ENCODE data around the gene INPP5K. TPM values are rescaled to one million over a fixed set of nuclear protein-coding genes. Genes with fewer than 3 reads are reported as not detected.
"Not testable (repeated sequence)": the region's sequence is repeated elsewhere in the genome, so short reads cannot be mapped to it uniquely, and the experiment has no call there.

The INPP5K gene
- polyA plus RNA-seq (2013, experiment 1 of 2): 11.1 TPM
- polyA plus RNA-seq (2013, experiment 2 of 2): 10.1 TPM

GRCh38 chr17:1516388-1517161 lies at the start of gene INPP5K:
Gene INPP5K, minus strand, starts transcription at chr17:1516612. Its CDS starts 113 bp downstream, at chr17:1516499.
- Histone ChIP-seq H3K9me3 (replicated peaks in 1 of 2; ENCODE audit: control insufficient read depth in 2 of 2, insufficient read depth in 1 of 2, low read depth in 1 of 2, low read length in 2 of 2) (peaks cover 0 to 2% of the 10 kb centered on the region in 2 donors), H3K36me3 (replicated peaks in 1 of 2; ENCODE audit: control insufficient read depth in 2 of 2, insufficient read depth in 2 of 2, low read length in 2 of 2) (peaks cover 17 to 48% of the 10 kb centered on the region in 2 donors), H2BK15ac (ENCODE audit: low read length) (no peak within 1 kb of the TSS), H3K4me1 (ENCODE audit: control insufficient read depth in 2 of 2, insufficient read depth in 1 of 2, low read depth in 1 of 2, low read length in 2 of 2) (peaks cover 4 to 5% of the 10 kb centered on the region in 2 donors), H3K79me1 (ENCODE audit: low read depth, low read length) (peaks cover 3% of the 10 kb centered on the region), H3K4ac (ENCODE audit: low read length) (no peak within 1 kb of the TSS), H3K27ac (replicated peaks; ENCODE audit: low read length) (peak within 1 kb of the TSS; percentile 52), H2AK5ac (ENCODE audit: low read depth, low read length) (no peak within 1 kb of the TSS), H2AFZ (ENCODE audit: low read length) (peak within 1 kb of the TSS; percentile 98), H3K14ac (ENCODE audit: low read length) (peak within 1 kb of the TSS; percentile 1), H3K4me2 (ENCODE audit: insufficient read depth, low read length, poor library complexity, severe bottlenecking) (peak within 1 kb of the TSS; percentile 79), H3K27me3 (ENCODE audit: control insufficient read depth in 3 of 3, insufficient read depth in 3 of 3, low read depth in 1 of 3, low read length in 3 of 3) (no peaks in the 10 kb centered on the region), H3K18ac (ENCODE audit: low read length) (peak within 1 kb of the TSS; percentile 92), H2BK12ac (ENCODE audit: low read length) (no peak within 1 kb of the TSS), H4K8ac (ENCODE audit: low read depth, low read length) (peak within 1 kb of the TSS; percentile 83), H3K9ac (ENCODE audit: low read depth, low read length, poor library complexity) (peak within 1 kb of the TSS; percentile 96), H4K91ac (ENCODE audit: low read depth, low read length, poor library complexity) (no peak within 1 kb of the TSS), H2BK120ac (ENCODE audit: low read depth, low read length) (peak within 1 kb of the TSS; percentile 10), H3K23ac (ENCODE audit: low read depth, low read length, poor library complexity) (peak within 1 kb of the TSS; percentile 87), H3K4me3 (ENCODE audit: low read length in 2 of 2) (peak within 1 kb of the TSS; percentile 98), H2BK5ac (ENCODE audit: low read length) (no peak within 1 kb of the TSS)
- WGBS, 2 donors (ENCODE audit: extremely low coverage in 2 of 2, insufficient read length in 2 of 2, insufficient replicate concordance in 1 of 2): no CpG with 5 or more reads among the region's 91 CpGs
- DNase-seq (ENCODE audit: low spot score): peak; percentile 94

GRCh38 chr17:1565877-1566276 lies 49.5 kb upstream of the INPP5K start:
- Histone ChIP-seq H2BK15ac (ENCODE audit: low read length) (no peak overlapping the region), H3K23ac (ENCODE audit: low read depth, low read length, poor library complexity) (no peak overlapping the region), H3K4me2 (ENCODE audit: insufficient read depth, low read length, poor library complexity, severe bottlenecking) (no peak overlapping the region), H3K27ac (replicated peaks; ENCODE audit: low read length) (no peak overlapping the region), H2AK5ac (ENCODE audit: low read depth, low read length) (no peak overlapping the region), H2BK5ac (ENCODE audit: low read length) (no peak overlapping the region), H2BK120ac (ENCODE audit: low read depth, low read length) (no peak overlapping the region), H3K9ac (ENCODE audit: low read depth, low read length, poor library complexity) (no peak overlapping the region), H4K91ac (ENCODE audit: low read depth, low read length, poor library complexity) (no peak overlapping the region), H3K79me1 (ENCODE audit: low read depth, low read length) (peaks cover 6% of the 10 kb centered on the region), H3K14ac (ENCODE audit: low read length) (no peak overlapping the region), H3K18ac (ENCODE audit: low read length) (no peak overlapping the region), H3K4me1 (ENCODE audit: control insufficient read depth in 2 of 2, insufficient read depth in 1 of 2, low read depth in 1 of 2, low read length in 2 of 2) (peaks cover 7% of the 10 kb centered on the region in 2 donors), H2BK12ac (ENCODE audit: low read length) (no peak overlapping the region), H3K9me3 (replicated peaks in 1 of 2; ENCODE audit: control insufficient read depth in 2 of 2, insufficient read depth in 1 of 2, low read depth in 1 of 2, low read length in 2 of 2) (no peaks in the 10 kb centered on the region), H3K27me3 (ENCODE audit: control insufficient read depth in 3 of 3, insufficient read depth in 3 of 3, low read depth in 1 of 3, low read length in 3 of 3) (no peaks in the 10 kb centered on the region), H2AFZ (ENCODE audit: low read length) (no peak overlapping the region), H3K36me3 (replicated peaks in 1 of 2; ENCODE audit: control insufficient read depth in 2 of 2, insufficient read depth in 2 of 2, low read length in 2 of 2) (no peaks in the 10 kb centered on the region), H3K4ac (ENCODE audit: low read length) (no peak overlapping the region), H4K8ac (ENCODE audit: low read depth, low read length) (no peak overlapping the region), H3K4me3 (ENCODE audit: low read length in 2 of 2) (no peak overlapping the region)
- DNase-seq (ENCODE audit: low spot score): no peak
- no CpG with 5 or more reads among the region's 6 CpGs for WGBS, 2 donors (ENCODE audit: extremely low coverage in 2 of 2, insufficient read length in 2 of 2, insufficient replicate concordance in 1 of 2)

- Histone ChIP-seq H2BK15ac (ENCODE audit: low read length) (peak overlapping the region; percentile 37), H2AK5ac (ENCODE audit: low read depth, low read length) (peak overlapping the region; percentile 93), H3K4me1 (ENCODE audit: control insufficient read depth in 2 of 2, insufficient read depth in 1 of 2, low read depth in 1 of 2, low read length in 2 of 2) (peaks cover 19 to 22% of the 10 kb centered on the region in 2 donors), H3K18ac (ENCODE audit: low read length) (peak overlapping the region; percentile 33), H4K91ac (ENCODE audit: low read depth, low read length, poor library complexity) (no peak overlapping the region), H3K79me1 (ENCODE audit: low read depth, low read length) (peaks cover 12% of the 10 kb centered on the region), H3K9ac (ENCODE audit: low read depth, low read length, poor library complexity) (peak overlapping the region; percentile 21), H2AFZ (ENCODE audit: low read length) (no peak overlapping the region), H3K9me3 (replicated peaks in 1 of 2; ENCODE audit: control insufficient read depth in 2 of 2, insufficient read depth in 1 of 2, low read depth in 1 of 2, low read length in 2 of 2) (no peaks in the 10 kb centered on the region), H3K27me3 (ENCODE audit: control insufficient read depth in 3 of 3, insufficient read depth in 3 of 3, low read depth in 1 of 3, low read length in 3 of 3) (no peaks in the 10 kb centered on the region), H3K36me3 (replicated peaks in 1 of 2; ENCODE audit: control insufficient read depth in 2 of 2, insufficient read depth in 2 of 2, low read length in 2 of 2) (peaks cover 0 to 5% of the 10 kb centered on the region in 2 donors), H3K4me2 (ENCODE audit: insufficient read depth, low read length, poor library complexity, severe bottlenecking) (no peak overlapping the region), H3K23ac (ENCODE audit: low read depth, low read length, poor library complexity) (peak overlapping the region; percentile 52), H3K27ac (replicated peaks; ENCODE audit: low read length) (no peak overlapping the region), H3K4ac (ENCODE audit: low read length) (peak overlapping the region; percentile 89), H2BK5ac (ENCODE audit: low read length) (no peak overlapping the region), H3K4me3 (ENCODE audit: low read length in 2 of 2) (peak overlapping the region in 1 of 2 donors; percentile 36), H3K14ac (ENCODE audit: low read length) (no peak overlapping the region), H4K8ac (ENCODE audit: low read depth, low read length) (peak overlapping the region; percentile 86), H2BK120ac (ENCODE audit: low read depth, low read length) (peak overlapping the region; percentile 35), H2BK12ac (ENCODE audit: low read length) (peak overlapping the region; percentile 30)
- DNase-seq (ENCODE audit: low spot score): no peak
- no CpG with 5 or more reads among the region's 19 CpGs for whole genome bisulfite sequencing, 2 donors (ENCODE audit: extremely low coverage in 2 of 2, insufficient read length in 2 of 2, insufficient replicate concordance in 1 of 2)
Measured at GRCh38 chr17:1563786-1564613, 47.6 kb upstream of the INPP5K start.

- H2BK5ac ChIP-seq (ENCODE audit: low read length); H2AK5ac ChIP-seq (ENCODE audit: low read depth, low read length); H4K8ac ChIP-seq (ENCODE audit: low read depth, low read length); H2AFZ ChIP-seq (ENCODE audit: low read length); H3K36me3 ChIP-seq (replicated peaks in 1 of 2; ENCODE audit: control insufficient read depth in 2 of 2, insufficient read depth in 2 of 2, low read length in 2 of 2); DNase-seq (ENCODE audit: low spot score); H2BK120ac ChIP-seq (ENCODE audit: low read depth, low read length); H3K4me2 ChIP-seq (ENCODE audit: insufficient read depth, low read length, poor library complexity, severe bottlenecking); H3K14ac ChIP-seq (ENCODE audit: low read length); H2BK15ac ChIP-seq (ENCODE audit: low read length); H2BK12ac ChIP-seq (ENCODE audit: low read length); H3K27me3 ChIP-seq (ENCODE audit: control insufficient read depth in 3 of 3, insufficient read depth in 3 of 3, low read depth in 1 of 3, low read length in 3 of 3); H3K9me3 ChIP-seq (replicated peaks in 1 of 2; ENCODE audit: control insufficient read depth in 2 of 2, insufficient read depth in 1 of 2, low read depth in 1 of 2, low read length in 2 of 2); H4K91ac ChIP-seq (ENCODE audit: low read depth, low read length, poor library complexity); H3K4ac ChIP-seq (ENCODE audit: low read length); H3K4me3 ChIP-seq (ENCODE audit: low read length in 2 of 2); H3K9ac ChIP-seq (ENCODE audit: low read depth, low read length, poor library complexity); H3K18ac ChIP-seq (ENCODE audit: low read length); H3K27ac ChIP-seq (replicated peaks; ENCODE audit: low read length): not testable (repeated sequence)
- Histone ChIP-seq H3K23ac (ENCODE audit: low read depth, low read length, poor library complexity) (peak overlapping the region; percentile 0), H3K79me1 (ENCODE audit: low read depth, low read length) (peaks cover 14% of the 10 kb centered on the region), H3K4me1 (ENCODE audit: control insufficient read depth in 2 of 2, insufficient read depth in 1 of 2, low read depth in 1 of 2, low read length in 2 of 2) (peaks cover 19 to 24% of the 10 kb centered on the region in 2 donors)
- no CpG with 5 or more reads among the region's 15 CpGs for WGBS, 2 donors (ENCODE audit: extremely low coverage in 2 of 2, insufficient read length in 2 of 2, insufficient replicate concordance in 1 of 2)
Measured at GRCh38 chr17:1563471-1563785, 47.0 kb upstream of the INPP5K start.
